ENCODE data around the gene GSG1L2. TPM values are rescaled to one million over a fixed set of nuclear protein-coding genes. Genes with fewer than 3 reads are reported as not detected.

Gene GSG1L2
- total RNA-seq, 6 experiments from 2014 or later: not detected

DNA sequence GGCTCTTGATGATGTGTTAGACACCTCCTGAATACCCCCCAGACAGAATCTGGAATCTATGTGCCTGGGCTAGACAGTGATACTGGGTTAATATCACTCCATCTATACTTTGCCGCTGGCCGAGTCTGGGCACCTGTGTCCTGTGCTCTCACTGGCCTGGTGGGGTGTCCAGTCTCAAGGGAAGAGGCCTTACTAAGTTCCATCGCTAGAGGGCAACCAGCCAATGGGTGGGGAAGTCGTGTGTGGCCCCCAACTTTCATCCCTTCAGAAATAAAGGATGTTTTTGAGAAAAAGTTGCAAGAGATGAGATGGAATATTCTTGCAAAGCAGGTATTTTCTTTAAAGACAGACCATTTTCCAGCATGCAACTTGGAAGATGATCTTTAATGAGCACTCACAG lies 2.2 kb upstream of the GSG1L2 start:
- intact Hi-C loops (cut with DNase I): no loop called here
- no peaks in the 10 kb centered on the region for H3K4me1 ChIP-seq
- 17% methylated on average over 2 of the region's 4 CpGs for WGBS (ENCODE audit: insufficient coverage, low coverage, low lambda C conversion rate, missing lambda C conversion rate)
- no peak for TF ChIP-seq POLR2A (IDR thresholded peaks at IDR 0.05)
- TF ChIP-seq, protein P1, sequence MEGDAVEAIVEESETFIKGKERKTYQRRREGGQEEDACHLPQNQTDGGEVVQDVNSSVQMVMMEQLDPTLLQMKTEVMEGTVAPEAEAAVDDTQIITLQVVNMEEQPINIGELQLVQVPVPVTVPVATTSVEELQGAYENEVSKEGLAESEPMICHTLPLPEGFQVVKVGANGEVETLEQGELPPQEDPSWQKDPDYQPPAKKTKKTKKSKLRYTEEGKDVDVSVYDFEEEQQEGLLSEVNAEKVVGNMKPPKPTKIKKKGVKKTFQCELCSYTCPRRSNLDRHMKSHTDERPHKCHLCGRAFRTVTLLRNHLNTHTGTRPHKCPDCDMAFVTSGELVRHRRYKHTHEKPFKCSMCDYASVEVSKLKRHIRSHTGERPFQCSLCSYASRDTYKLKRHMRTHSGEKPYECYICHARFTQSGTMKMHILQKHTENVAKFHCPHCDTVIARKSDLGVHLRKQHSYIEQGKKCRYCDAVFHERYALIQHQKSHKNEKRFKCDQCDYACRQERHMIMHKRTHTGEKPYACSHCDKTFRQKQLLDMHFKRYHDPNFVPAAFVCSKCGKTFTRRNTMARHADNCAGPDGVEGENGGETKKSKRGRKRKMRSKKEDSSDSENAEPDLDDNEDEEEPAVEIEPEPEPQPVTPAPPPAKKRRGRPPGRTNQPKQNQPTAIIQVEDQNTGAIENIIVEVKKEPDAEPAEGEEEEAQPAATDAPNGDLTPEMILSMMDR (IDR thresholded peaks at IDR 0.05): no peak
- H3K4me3 ChIP-seq: no peak overlapping the region
- H3K36me3 ChIP-seq: no peaks in the 10 kb centered on the region
- H3K9me3 ChIP-seq: no peaks in the 10 kb centered on the region
- DNase-seq (no peak), ATAC-seq (no peak)
- H3K27ac ChIP-seq: no peak overlapping the region
- H3K27me3 ChIP-seq: no peaks in the 10 kb centered on the region

DNA sequence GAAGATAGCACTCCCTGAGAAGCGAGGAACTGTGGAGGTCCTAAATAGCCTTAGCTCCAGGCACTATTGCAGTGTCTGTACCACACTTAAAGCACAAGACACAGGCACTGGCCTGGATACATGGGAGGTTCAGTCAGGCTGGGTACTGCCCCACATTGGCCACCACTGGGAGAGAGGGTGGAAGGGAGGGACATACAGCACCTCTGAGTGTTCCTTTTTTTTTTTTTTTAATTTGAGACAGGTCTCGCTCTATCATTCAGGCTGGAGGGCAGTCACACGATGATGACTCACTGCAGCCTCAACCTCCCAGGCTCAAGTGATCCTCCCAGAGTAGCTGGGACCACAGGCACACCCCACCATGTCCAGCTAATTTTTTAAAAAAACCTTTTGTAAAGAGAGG lies 1.4 kb downstream of the GSG1L2 start:
- H3K27ac ChIP-seq: no peak overlapping the region
- 67% methylated on average over 2 of the region's 3 CpGs for WGBS (ENCODE audit: insufficient coverage, low coverage, low lambda C conversion rate, missing lambda C conversion rate)
- H3K27me3 ChIP-seq: no peaks in the 10 kb centered on the region
- no peak for DNase-seq
- TF ChIP-seq, protein P1 (IDR thresholded peaks at IDR 0.05): no peak
- intact Hi-C loops (cut with DNase I): no loop called here
- no peak overlapping the region for H3K4me3 ChIP-seq
- no peaks in the 10 kb centered on the region for H3K4me1 ChIP-seq
- no peaks in the 10 kb centered on the region for H3K9me3 ChIP-seq
- no peak for ATAC-seq
- H3K36me3 ChIP-seq: no peaks in the 10 kb centered on the region

DNA sequence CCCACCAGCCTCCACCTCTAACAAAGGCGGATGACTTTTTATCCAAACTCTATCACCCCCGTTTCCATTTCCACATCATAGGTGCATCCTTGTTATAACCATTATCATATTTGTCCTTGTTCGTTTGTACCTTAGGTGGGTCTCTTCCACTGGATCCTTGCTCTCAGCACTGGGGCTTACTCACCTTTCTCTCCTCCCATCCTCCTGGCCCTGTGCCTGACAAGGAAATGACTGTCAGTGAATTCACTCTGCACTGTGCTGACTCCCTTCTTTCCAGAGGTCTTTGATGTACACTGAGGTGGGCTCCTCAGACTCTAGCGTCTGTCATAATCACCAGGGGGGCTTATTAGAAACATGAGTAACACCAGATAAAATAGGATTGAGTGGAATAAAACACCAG lies 3.1 kb downstream of the GSG1L2 start:
- DNase-seq: no peak
- WGBS (ENCODE audit: insufficient coverage, low coverage, low lambda C conversion rate, missing lambda C conversion rate): 57% methylated on average over 4 of the region's 4 CpGs
- Histone ChIP-seq H3K36me3 (no peaks in the 10 kb centered on the region), H3K9me3 (no peaks in the 10 kb centered on the region), H3K4me1 (no peaks in the 10 kb centered on the region), H3K27ac (no peak overlapping the region), H3K4me3 (no peak overlapping the region), H3K27me3 (no peaks in the 10 kb centered on the region)
- no peak for ATAC-seq
- intact Hi-C loops (cut with DNase I): no loop called here
- no peak for TF ChIP-seq POLR2A (IDR thresholded peaks at IDR 0.05)
- TF ChIP-seq, protein P1 (IDR thresholded peaks at IDR 0.05): no peak

DNA sequence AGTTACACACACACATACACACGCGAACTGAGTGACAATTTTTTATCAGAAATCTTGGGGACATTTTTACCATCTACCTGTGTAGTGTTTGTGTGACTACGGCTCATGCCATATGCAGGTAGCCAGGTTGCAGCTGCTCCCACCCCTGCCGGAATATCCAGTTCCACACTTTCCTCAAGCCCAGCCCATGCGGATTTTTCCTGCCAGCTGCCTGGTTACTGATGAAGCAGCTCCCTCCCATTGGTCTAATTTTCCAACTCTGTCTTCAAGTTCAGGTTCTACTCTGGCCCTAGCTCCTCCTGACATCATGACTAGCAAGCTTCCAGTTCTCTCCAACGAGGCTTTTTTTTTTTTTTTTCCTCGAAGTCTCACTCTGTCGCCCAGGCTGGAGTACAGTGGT lies 4.8 kb downstream of the GSG1L2 start:
- TF ChIP-seq, protein P1 (IDR thresholded peaks at IDR 0.05): no peak
- no peak for TF ChIP-seq POLR2A (IDR thresholded peaks at IDR 0.05)
- Histone ChIP-seq H3K4me3 (no peak overlapping the region), H3K36me3 (no peaks in the 10 kb centered on the region), H3K9me3 (no peaks in the 10 kb centered on the region), H3K27ac (no peak overlapping the region), H3K4me1 (no peaks in the 10 kb centered on the region), H3K27me3 (no peaks in the 10 kb centered on the region)
- DNase-seq (no peak), ATAC-seq (peak in 3 of 4 donors; percentile 32 to 46 (median 38))
- intact Hi-C loops (cut with DNase I): no loop called here
- 47% methylated on average over 7 of the region's 8 CpGs for WGBS (ENCODE audit: insufficient coverage, low coverage, low lambda C conversion rate, missing lambda C conversion rate)

DNA sequence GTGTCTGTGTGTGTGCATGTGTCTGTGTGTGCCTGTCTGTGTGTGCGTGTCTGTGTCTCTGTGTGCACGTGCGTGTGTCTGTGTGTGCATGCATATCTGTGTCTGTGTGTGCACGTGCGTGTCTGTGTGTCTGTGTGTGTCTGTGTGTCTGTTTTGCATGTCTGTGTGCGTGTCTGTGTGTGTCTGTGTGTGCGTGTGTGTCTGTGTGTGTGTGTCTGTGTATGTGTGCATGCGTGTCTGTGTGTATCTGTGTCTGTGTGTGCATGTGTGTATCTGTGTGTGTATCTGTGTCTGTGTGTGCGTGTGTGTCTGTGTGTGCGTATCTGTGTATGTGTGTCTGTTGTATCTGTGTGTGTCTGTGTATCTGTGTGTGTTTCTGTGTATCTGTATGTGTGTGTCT lies 5.4 kb downstream of the GSG1L2 start:
- intact Hi-C loops (cut with DNase I): no loop called here
- TF ChIP-seq, protein P1 (IDR thresholded peaks at IDR 0.05): no peak
- no peak for TF ChIP-seq POLR2A (IDR thresholded peaks at IDR 0.05)
- no peak for ATAC-seq
- Histone ChIP-seq H3K4me1 (no peaks in the 10 kb centered on the region), H3K9me3 (no peaks in the 10 kb centered on the region), H3K36me3 (no peaks in the 10 kb centered on the region), H3K27me3 (no peaks in the 10 kb centered on the region), H3K4me3 (no peak overlapping the region), H3K27ac (no peak overlapping the region)
- WGBS (ENCODE audit: insufficient coverage, low coverage, low lambda C conversion rate, missing lambda C conversion rate): 72% methylated on average over 8 of the region's 10 CpGs
- no peak for DNase-seq

Data from right lobe of liver (tissue), 6 donors.